OCI-LY3 (cell line): Measurements from ENCODE around the gene DENND4A.

Experiments used
- H2AFZ ChIP-seq: fragments of 200-600, 300-600 bp; shearing (Covaris generic); 2 replicates; pipeline ENCODE4 v1.6.0; 2014; ENCODE audit warnings: antibody characterized with exemption, low read depth, low read length
- H3K27ac ChIP-seq: fragments of 200-600, 300-600 bp; sonication (generic); 2 replicates; pipeline ENCODE4 v1.5.1; 2014; ENCODE audit warnings: mild to moderate bottlenecking, low read length, moderate library complexity, mixed read lengths
- H3K27me3 ChIP-seq: fragments of 200-600, 300-600 bp; sonication (generic); 2 replicates; pipeline ENCODE4 v1.6.1; 2014; ENCODE audit warnings: low read depth, low read length, mixed read lengths
- H3K36me3 ChIP-seq: fragments of 200-600, 300-600 bp; sonication (generic); replicated peaks from 2 replicates; pipeline ENCODE3; 2014; ENCODE audit warnings: low read depth, low read length, mixed read lengths
- H3K4me1 ChIP-seq: fragments of 300-600, 200-600 bp; sonication (generic); 2 replicates; pipeline ENCODE4 v1.6.1; 2014; ENCODE audit warnings: low read length, mixed read lengths
- H3K4me2 ChIP-seq: fragments of 200-600, 300-600 bp; sonication (generic); 2 replicates; pipeline ENCODE4 v1.6.1; 2014; ENCODE audit warnings: low read length, mixed read lengths
- H3K4me3 ChIP-seq: fragments of 300-600, 200-600 bp; sonication (generic); 2 replicates; pipeline ENCODE4 v1.5.1; 2014; ENCODE audit warnings: antibody characterized with exemption, mild to moderate bottlenecking, low read length, moderate library complexity
- H3K79me2 ChIP-seq: fragments of 300-600, 200-600 bp; shearing (Covaris generic); 2 replicates; pipeline ENCODE4 v1.6.1; 2014; ENCODE audit warnings: mild to moderate bottlenecking, low read length, mixed read lengths
- H3K9ac ChIP-seq: fragments of 300-600, 200-600 bp; shearing (Covaris generic); 2 replicates; pipeline ENCODE4 v1.6.0; 2014; ENCODE audit warnings: mild to moderate bottlenecking, low read length, moderate library complexity
- H3K9me3 ChIP-seq: fragments of 200-600, 300-600 bp; shearing (Covaris generic); 2 replicates; pipeline ENCODE4 v1.6.1; 2014; ENCODE audit warnings: low read length, mixed read lengths; ENCODE audit not compliant: insufficient read depth
- H4K20me1 ChIP-seq: fragments of 200-600, 300-600 bp; sonication (generic); 2 replicates; pipeline ENCODE4 v1.6.1; 2016; ENCODE audit warnings: low read length, mixed read lengths; ENCODE audit not compliant: insufficient read depth
- CTCF ChIP-seq: fragments of 200-600, 300-600 bp; sonication (generic); IDR thresholded peaks from 2 replicates; pipeline ENCODE4 v1.5.1; 2014; ENCODE audit warnings: antibody characterized with exemption, low read length, low read depth
- EZH2phosphoT487 ChIP-seq: fragments of 200-600 bp; shearing (Covaris generic); IDR thresholded peaks from 2 replicates; pipeline ENCODE4 v1.6.1; 2018; ENCODE audit warnings: antibody characterized with exemption, mixed run types, low read depth

The DENND4A gene

GRCh38 chr15:65762399-65762798 lies 29.7 kb downstream of the DENND4A start:
- H2AFZ ChIP-seq: no peak overlapping the region
- peaks cover 11% of the 10 kb centered on the region for H3K4me1 ChIP-seq
- peaks cover 15% of the 10 kb centered on the region for H3K36me3 ChIP-seq
- peaks cover 83% of the 10 kb centered on the region for H4K20me1 ChIP-seq
- no peak overlapping the region for H3K4me3 ChIP-seq
- TF ChIP-seq EZH2phosphoT487 (no peak), CTCF (no peak)
- H3K27me3 ChIP-seq: no peaks in the 10 kb centered on the region
- no peaks in the 10 kb centered on the region for H3K9me3 ChIP-seq
- peaks cover 81% of the 10 kb centered on the region for H3K79me2 ChIP-seq
- no peak overlapping the region for H3K4me2 ChIP-seq
- no peak overlapping the region for H3K27ac ChIP-seq
- no peak overlapping the region for H3K9ac ChIP-seq

GRCh38 chr15:65761210-65761926 lies 30.7 kb downstream of the DENND4A start:
- Histone ChIP-seq H3K4me1 (peaks cover 11% of the 10 kb centered on the region), H3K79me2 (peaks cover 74% of the 10 kb centered on the region), H3K27ac (no peak overlapping the region), H3K4me2 (peak overlapping the region; percentile 47), H4K20me1 (peaks cover 78% of the 10 kb centered on the region), H3K27me3 (no peaks in the 10 kb centered on the region), H3K9ac (no peak overlapping the region), H2AFZ (no peak overlapping the region), H3K4me3 (peak overlapping the region; percentile 20), H3K36me3 (peaks cover 16% of the 10 kb centered on the region), H3K9me3 (no peaks in the 10 kb centered on the region)
- TF ChIP-seq EZH2phosphoT487 (no peak), CTCF (no peak)

- no peak overlapping the region for H3K9ac ChIP-seq
- H3K4me1 ChIP-seq: peaks cover 11% of the 10 kb centered on the region
- H2AFZ ChIP-seq: no peak overlapping the region
- H3K27me3 ChIP-seq: no peaks in the 10 kb centered on the region
- no peak overlapping the region for H3K4me2 ChIP-seq
- peaks cover 61% of the 10 kb centered on the region for H3K79me2 ChIP-seq
- peaks cover 80% of the 10 kb centered on the region for H4K20me1 ChIP-seq
- H3K9me3 ChIP-seq: no peaks in the 10 kb centered on the region
- no peak overlapping the region for H3K4me3 ChIP-seq
- peaks cover 34% of the 10 kb centered on the region for H3K36me3 ChIP-seq
- no peak for TF ChIP-seq EZH2phosphoT487
- TF ChIP-seq CTCF: no peak
- no peak overlapping the region for H3K27ac ChIP-seq
Measured at GRCh38 chr15:65759441-65759840, 32.7 kb downstream of the DENND4A start.

- H3K4me2 ChIP-seq: no peak overlapping the region
- peaks cover 50% of the 10 kb centered on the region for H3K79me2 ChIP-seq
- peaks cover 72% of the 10 kb centered on the region for H4K20me1 ChIP-seq
- no peak for TF ChIP-seq EZH2phosphoT487
- TF ChIP-seq CTCF: no peak
- no peak overlapping the region for H3K4me3 ChIP-seq
- no peak overlapping the region for H2AFZ ChIP-seq
- no peaks in the 10 kb centered on the region for H3K9me3 ChIP-seq
- peaks cover 11% of the 10 kb centered on the region for H3K4me1 ChIP-seq
- no peaks in the 10 kb centered on the region for H3K27me3 ChIP-seq
- H3K9ac ChIP-seq: no peak overlapping the region
- peaks cover 34% of the 10 kb centered on the region for H3K36me3 ChIP-seq
- no peak overlapping the region for H3K27ac ChIP-seq
Measured at GRCh38 chr15:65758242-65758641, 33.9 kb downstream of the DENND4A start.
